Mucosa of rectum (tissue), 2 donors: ENCODE results near the gene FPGS.

Experiments
- H3K27ac ChIP-seq, 2 donors: one replicate each; pipeline ENCODE4 v1.7.0; 2013; ENCODE audit warnings: inconsistent platforms in 2 of 2, low read depth in 2 of 2, low read length in 2 of 2
- H3K27me3 ChIP-seq, 2 donors: one replicate each; pipeline ENCODE4 v1.7.0; 2013; ENCODE audit warnings: low read length in 2 of 2; ENCODE audit not compliant: control insufficient read depth in 2 of 2, insufficient read depth in 2 of 2
- H3K36me3 ChIP-seq, 2 donors: one replicate each; pipeline ENCODE4 v1.7.0; 2013; ENCODE audit warnings: low read length in 2 of 2; ENCODE audit not compliant: control insufficient read depth in 2 of 2, insufficient read depth in 2 of 2
- H3K4me1 ChIP-seq, 2 donors: one replicate each; pipeline ENCODE4 v1.7.0; 2013; ENCODE audit warnings: low read length in 2 of 2, mild to moderate bottlenecking in 1 of 2; ENCODE audit not compliant: control insufficient read depth in 2 of 2, insufficient read depth in 2 of 2
- H3K4me3 ChIP-seq, 2 donors: one replicate each; pipeline ENCODE4 v1.7.0; 2013; ENCODE audit warnings: low read length in 2 of 2
- H3K9ac ChIP-seq, 2 donors: one replicate each; pipeline ENCODE4 v1.7.0; 2013; ENCODE audit warnings: low read length in 2 of 2, low read depth in 1 of 2, mild to moderate bottlenecking in 1 of 2
- H3K9me3 ChIP-seq, 2 donors: one replicate each; pipeline ENCODE4 v1.7.0; 2013; ENCODE audit warnings: low read length in 2 of 2; ENCODE audit not compliant: control insufficient read depth in 2 of 2
- donor health status: healthy.
- donor health status: Normal muscosa, but diverticular disease.

Gene FPGS

DNA sequence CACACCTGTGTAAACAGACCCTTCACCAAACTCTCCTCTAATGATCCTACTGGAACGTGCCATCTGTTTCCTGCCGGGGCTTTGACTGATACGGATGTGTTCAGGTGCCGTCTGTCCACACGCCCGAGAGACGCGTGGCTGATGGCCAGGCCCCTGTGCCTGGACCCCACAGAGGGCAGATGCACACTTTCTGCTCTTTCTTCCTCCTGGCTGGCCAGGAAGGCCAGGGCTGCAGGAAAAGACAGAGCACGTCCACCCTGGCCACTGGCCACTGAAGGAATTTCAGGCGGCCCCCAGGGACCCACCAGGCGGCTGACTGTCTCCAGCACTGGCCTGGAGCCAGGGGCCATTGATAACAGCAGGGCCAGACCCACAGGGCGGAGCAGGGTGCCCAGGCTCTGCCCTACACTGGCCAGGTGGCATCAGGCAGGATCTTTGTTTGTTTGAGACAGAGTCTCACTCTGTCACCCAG is 55.4 kb downstream of the FPGS start:
- H3K27me3 ChIP-seq: no peaks in the 10 kb centered on the region
- H3K9ac ChIP-seq: no peak overlapping the region
- no peaks in the 10 kb centered on the region for H3K36me3 ChIP-seq
- H3K9me3 ChIP-seq: no peaks in the 10 kb centered on the region
- H3K27ac ChIP-seq: peak overlapping the region in 1 of 2 donors; percentile 3
- H3K4me3 ChIP-seq: no peak overlapping the region
- H3K4me1 ChIP-seq: peaks cover 24 to 30% of the 10 kb centered on the region in 2 donors

- Histone ChIP-seq H3K4me3 (no peak overlapping the region), H3K36me3 (peaks cover 0 to 3% of the 10 kb centered on the region in 2 donors), H3K9me3 (no peaks in the 10 kb centered on the region), H3K4me1 (peaks cover 20 to 32% of the 10 kb centered on the region in 2 donors), H3K27ac (no peak overlapping the region), H3K27me3 (no peaks in the 10 kb centered on the region), H3K9ac (no peak overlapping the region)
Observed at GRCh38 chr9:127860260-127860659, 57.6 kb downstream of the FPGS start.

DNA sequence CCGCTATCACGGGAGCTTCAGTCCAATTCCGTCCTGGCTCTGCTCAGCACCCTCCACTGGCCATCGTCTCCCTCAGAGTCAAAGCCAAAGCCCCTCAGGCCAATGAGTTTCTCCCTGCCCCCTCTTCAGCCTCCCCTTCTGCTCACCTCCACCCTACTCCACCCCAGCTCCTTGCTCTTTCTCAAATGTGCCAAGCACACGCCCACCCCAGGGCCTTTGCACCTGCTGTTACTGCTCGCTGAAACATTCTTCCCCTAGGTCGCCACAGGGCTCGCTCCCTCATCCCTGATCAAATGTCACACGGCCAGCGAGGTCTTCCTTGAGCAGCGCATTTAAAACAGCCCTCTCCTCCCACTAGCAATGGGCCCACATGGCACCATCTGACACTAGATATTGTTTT is 58.1 kb downstream of the FPGS start:
- no peaks in the 10 kb centered on the region for H3K9me3 ChIP-seq
- peaks cover 20 to 32% of the 10 kb centered on the region in 2 donors for H3K4me1 ChIP-seq
- H3K27me3 ChIP-seq: no peaks in the 10 kb centered on the region
- no peak overlapping the region for H3K27ac ChIP-seq
- H3K9ac ChIP-seq: no peak overlapping the region
- H3K4me3 ChIP-seq: no peak overlapping the region
- peaks cover 0 to 3% of the 10 kb centered on the region in 2 donors for H3K36me3 ChIP-seq

DNA sequence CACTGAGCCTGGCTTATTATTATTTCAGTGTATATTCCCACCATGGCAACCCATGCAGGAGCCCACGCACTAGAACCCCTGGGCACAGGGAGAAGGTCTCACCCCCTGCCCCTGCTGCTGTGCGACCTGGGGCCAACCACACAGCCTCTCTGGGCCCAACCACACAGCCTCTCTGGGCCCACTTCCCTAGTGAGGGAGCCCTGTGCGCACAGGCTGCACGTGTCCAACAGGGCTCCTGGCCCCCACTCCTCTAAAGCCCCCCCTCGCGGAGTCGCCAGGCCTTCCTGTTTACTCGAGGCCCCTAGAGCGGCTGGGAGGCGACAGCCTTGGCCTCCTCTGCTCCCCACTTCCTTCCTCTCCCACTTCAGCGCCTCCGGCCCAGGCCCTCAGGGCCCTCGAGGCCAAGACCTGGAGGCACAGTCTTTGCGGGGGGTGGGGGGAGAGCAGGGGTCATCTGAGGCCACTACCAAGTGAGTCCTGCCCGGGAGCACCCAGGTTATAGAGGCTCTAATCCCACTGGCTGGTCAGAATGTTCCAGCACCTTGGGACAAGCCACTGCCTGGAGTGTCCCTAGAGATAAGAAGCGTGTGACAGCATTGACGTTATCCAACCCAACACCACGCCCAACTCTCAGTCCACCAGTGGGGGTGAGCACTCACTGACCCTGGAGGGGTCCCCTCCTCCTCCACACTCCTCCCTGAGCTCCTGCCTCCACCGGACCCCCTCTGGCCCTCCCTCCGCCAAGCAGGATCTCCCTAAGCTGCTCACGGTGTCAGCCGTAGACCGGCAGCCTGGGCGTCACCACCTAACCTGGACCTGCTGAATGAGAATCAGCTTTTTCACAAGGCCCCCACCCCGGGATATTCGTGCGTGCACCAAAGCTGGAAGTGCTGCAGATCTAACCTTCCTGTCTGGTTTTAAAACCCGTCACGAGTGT is 59.7 kb downstream of the FPGS start:
- Histone ChIP-seq H3K9me3 (no peaks in the 10 kb centered on the region), H3K36me3 (peaks cover 0 to 6% of the 10 kb centered on the region in 2 donors), H3K4me3 (peak overlapping the region in 1 of 2 donors; percentile 20), H3K27ac (peak overlapping the region; percentile 66 to 84), H3K9ac (peak overlapping the region in 1 of 2 donors; percentile 11), H3K4me1 (peaks cover 20 to 28% of the 10 kb centered on the region in 2 donors), H3K27me3 (no peaks in the 10 kb centered on the region)

DNA sequence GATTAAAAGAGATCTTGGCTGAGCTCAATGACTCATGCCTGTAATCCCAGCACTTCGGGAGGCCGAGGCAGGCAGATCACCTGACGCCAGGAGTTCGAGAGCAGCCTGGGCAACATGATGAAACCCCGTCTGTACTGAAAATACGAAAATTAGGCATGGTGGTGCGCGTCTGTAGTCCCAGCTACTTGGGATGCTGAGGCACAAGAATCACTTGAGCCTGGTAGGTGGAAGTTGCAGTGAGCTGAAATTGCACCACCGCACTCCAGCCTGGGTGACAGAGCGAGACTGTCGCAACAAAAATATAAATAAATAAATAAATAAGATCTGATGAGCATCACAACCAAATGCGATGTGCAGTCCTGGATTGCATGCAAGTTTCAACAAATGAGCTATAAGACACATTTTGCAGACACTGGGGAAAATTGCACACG is 60.5 kb downstream of the FPGS start:
- no peak overlapping the region for H3K9ac ChIP-seq
- peak overlapping the region in 1 of 2 donors; percentile 84 for H3K27ac ChIP-seq
- no peaks in the 10 kb centered on the region for H3K9me3 ChIP-seq
- H3K27me3 ChIP-seq: no peaks in the 10 kb centered on the region
- peaks cover 0 to 12% of the 10 kb centered on the region in 2 donors for H3K36me3 ChIP-seq
- H3K4me3 ChIP-seq: no peak overlapping the region
- peaks cover 15 to 21% of the 10 kb centered on the region in 2 donors for H3K4me1 ChIP-seq
